ENCODE measurements around the gene EMC9. TPM values are rescaled to one million over a fixed set of nuclear protein-coding genes. Genes with fewer than 3 reads are reported as not detected.

The EMC9 gene
- total and polyA plus RNA-seq, 10 of the 15 experiments (the other 5 are each of a cell fraction or from before 2014, with no cell fraction given), result 15.3 to 60.5 (median 30.3) TPM

DNA sequence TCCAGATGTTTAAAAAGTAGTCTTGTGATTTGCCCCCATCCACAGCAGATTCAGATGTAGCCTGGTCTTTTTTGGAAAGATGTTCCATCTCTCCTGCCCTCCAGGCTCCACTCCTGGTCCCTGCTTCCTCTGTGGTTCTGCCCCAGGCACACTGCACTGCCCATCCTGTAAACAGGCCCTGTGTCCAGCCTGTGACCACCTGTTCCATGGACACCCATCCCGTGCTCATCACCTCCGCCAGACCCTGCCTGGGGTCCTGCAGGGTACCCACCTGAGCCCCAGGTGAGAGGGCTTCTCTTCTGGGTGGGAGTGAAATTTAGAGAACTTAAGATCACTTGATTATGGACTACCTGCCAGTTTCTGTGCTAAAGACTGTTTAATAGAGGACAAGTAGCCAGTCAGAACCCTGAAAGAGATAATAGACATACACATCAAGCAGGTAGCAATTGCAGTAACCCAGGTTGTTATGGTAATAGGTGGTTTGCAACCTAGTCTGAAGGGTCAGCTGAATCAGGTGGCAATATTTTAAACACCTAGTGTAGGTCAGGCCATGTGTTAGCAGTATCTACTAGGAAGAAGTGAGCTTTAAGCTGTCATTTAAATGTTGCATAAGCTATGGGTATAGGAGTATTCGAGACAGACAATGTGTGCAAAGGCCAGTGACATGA lies 8.0 kb upstream of the EMC9 start:
- no peaks in the 10 kb centered on the region for H4K20me1 ChIP-seq (ENCODE audit: control insufficient read depth, insufficient read depth)
- CTCF ChIA-PET, result interaction anchor here (1.1 to 8.2 kb wide), 4 partner anchors 9 to 92 kb away, joined by 3 to 63 read pairs (median 6); partner anchors contain the start of gene IRF9
- RAD21 ChIA-PET (ENCODE audit: unreplicated experiment), result interaction anchor here (0.8 to 3.8 kb wide), 4 partner anchors 12 to 35 kb away, joined by 3 to 37 read pairs (median 3); partner anchors contain the start of genes DCAF11, IRF9, NRL and PSME1
- FAIRE-seq (no peak), DNase-seq (ENCODE audit: low read depth, low spot score) (no peak), ATAC-seq (no peak)
- H3K4me2 ChIP-seq (ENCODE audit: control insufficient read depth, insufficient read depth), result peak overlapping the region; percentile 23; the same call in 1 of the 2 replicates
- SMC1A ChIA-PET (ENCODE audit: uncharacterized antibody, unreplicated experiment), result interaction anchor here (1.0 to 4.8 kb wide), 7 partner anchors 12 to 63 kb away, joined by 3 to 54 read pairs (median 7); partner anchors contain the start of genes DCAF11, IRF9 and NRL
- peaks cover 49% of the 10 kb centered on the region for H3K79me2 ChIP-seq (ENCODE audit: control insufficient read depth, insufficient read depth, low read length)
- TF ChIP-seq EZH2 (IDR thresholded peaks at IDR 0.05; ENCODE audit: borderline replicate concordance, control insufficient read depth, low read depth, low read length) (no peak), POLR2AphosphoS5 (IDR thresholded peaks at IDR 0.05; ENCODE audit: low read length) (peak; percentile 32; the same call in 1 of the 2 replicates), ZNF384 (IDR thresholded peaks at IDR 0.05; ENCODE audit: borderline replicate concordance, low read depth, low read length) (no peak)
- BruUV-seq (replicated peaks), result no TSS peak
- H3K4me1 ChIP-seq (ENCODE audit: control insufficient read depth, insufficient read depth, low read length), result peaks cover 4% of the 10 kb centered on the region; the same call in 1 of the 2 replicates
- in situ Hi-C loops (cut with MboI) (no loop called here), intact Hi-C loops (cut with micrococcal nuclease; ENCODE audit: unreplicated experiment) (loop anchor here (5.0 kb wide), 1 partner anchor 148 kb away; the partner anchor contains the start of genes DHRS1 and NOP9)
- H3K4me3 ChIP-seq, result peak overlapping the region; percentile 82; the same call in 1 of the 2 replicates
- H3K9me3 ChIP-seq (replicated peaks; ENCODE audit: control insufficient read depth, insufficient read depth, low read length), result no peaks in the 10 kb centered on the region; the same call in 2 of the 3 replicates
- no peak overlapping the region for H2AFZ ChIP-seq (ENCODE audit: control insufficient read depth, low read depth, low read length)
- H3K9ac ChIP-seq (ENCODE audit: control insufficient read depth, insufficient read depth, low read length), result no peak overlapping the region
- POLR2A ChIA-PET, result interaction anchor here (0.6 to 5.8 kb wide), 7 partner anchors 8 to 1087 kb away, joined by 3 to 99 read pairs (median 21); partner anchors contain the start of genes DCAF11, EMC9, IRF9 and NRL
- 96% methylated on average over 3 of the region's 3 CpGs for WGBS (ENCODE audit: insufficient coverage, insufficient replicate concordance, low lambda C conversion rate, missing lambda C conversion rate)
- peaks cover 18 to 24% of the 10 kb centered on the region in 2 experiments; a peak in 3 of 4 replicates for H3K36me3 ChIP-seq (ENCODE audit: control insufficient read depth in 2 of 2, insufficient read depth in 2 of 2, low read length in 1 of 2)
- H3K27me3 ChIP-seq (replicated peaks in 1 of 2; ENCODE audit: control insufficient read depth in 2 of 2, insufficient read depth in 2 of 2, low read length in 1 of 2), result no peaks in the 10 kb centered on the region
- no peak overlapping the region for H3K27ac ChIP-seq (ENCODE audit: control insufficient read depth, insufficient read depth)
